GM23338 (cell line): ENCODE data around the gene BLOC1S6. TPM values are rescaled to one million over a fixed set of nuclear protein-coding genes. Genes with fewer than 3 reads are reported as not detected.
A peak's percentile ranks its signal among the peaks of the same experiment; 100 is the strongest.

Experiments
- ATAC-seq: fragments of 200-7000 bp; cut with Tn5 transposase; 3 replicates; pipeline ENCODE4 v1.9.1; 2020
- DNase-seq: peaks from one replicate; pipeline ENCODE4 v3.0.0-alpha.2; 2015; ENCODE audit warnings: low spot score
- H2AFZ ChIP-seq: fragments of 200-600 bp; sonication (generic); 2 replicates; pipeline ENCODE4 v1.8.0; 2016; ENCODE audit warnings: antibody characterized with exemption, mild to moderate bottlenecking, moderate library complexity
- H3F3A ChIP-seq: fragments of 200-600 bp; sonication (generic); replicated peaks from 2 replicates; pipeline ENCODE4 v1.8.0; 2017; ENCODE audit warnings: antibody characterized with exemption, mixed run types, low read depth
- H3K27ac ChIP-seq: fragments of 200-600 bp; sonication (generic); 2 replicates; pipeline ENCODE4 v1.6.1; 2016; ENCODE audit warnings: low read depth
- H3K27me3 ChIP-seq: fragments of 200-600 bp; sonication (generic); 2 replicates; pipeline ENCODE4 v1.8.0; 2016; ENCODE audit warnings: mild to moderate bottlenecking, mixed run types, moderate library complexity; ENCODE audit not compliant: insufficient read depth
- H3K36me3 ChIP-seq: fragments of 200-600 bp; sonication (generic); 2 replicates; pipeline ENCODE4 v1.8.0; 2016; ENCODE audit warnings: mild to moderate bottlenecking; ENCODE audit not compliant: insufficient read depth
- H3K4me1 ChIP-seq: fragments of 200-600 bp; sonication (generic); 2 replicates; pipeline ENCODE4 v1.8.0; 2016; ENCODE audit warnings: mild to moderate bottlenecking, moderate library complexity; ENCODE audit not compliant: insufficient read depth
- H3K4me2 ChIP-seq: fragments of 200-600 bp; sonication (generic); 2 replicates; pipeline ENCODE4 v1.7.1; 2017; ENCODE audit warnings: mixed run types
- H3K4me3 ChIP-seq: fragments of 200-600 bp; sonication (generic); 2 replicates; pipeline ENCODE4 v1.6.1; 2016; ENCODE audit warnings: mixed run types
- H3K79me2 ChIP-seq: fragments of 200-600 bp; sonication (generic); replicated peaks from 2 replicates; pipeline ENCODE4 v1.8.0; 2017; ENCODE audit warnings: mild to moderate bottlenecking; ENCODE audit not compliant: insufficient read depth
- H3K9me2 ChIP-seq: fragments of 200-600 bp; sonication (generic); 2 replicates; pipeline ENCODE4 v1.8.0; 2017; ENCODE audit not compliant: insufficient read depth
- H4K20me1 ChIP-seq: fragments of 200-600 bp; sonication (generic); replicated peaks from 2 replicates; pipeline ENCODE4 v1.8.0; 2017; ENCODE audit warnings: mild to moderate bottlenecking; ENCODE audit not compliant: insufficient read depth
- H3K27ac Mint-ChIP-seq: 2 replicates; pipeline ENCODE4 v1.8.0; 2020; ENCODE audit warnings: inconsistent platforms, mild to moderate bottlenecking, moderate library complexity, mixed read lengths
- H3K27me3 Mint-ChIP-seq: 3 replicates; pipeline ENCODE4 v1.8.0; 2022; ENCODE audit warnings: low read depth, mild to moderate bottlenecking, moderate library complexity, mixed read lengths, inconsistent platforms; ENCODE audit not compliant: insufficient read depth, poor library complexity
- H3K36me3 Mint-ChIP-seq: 3 replicates; pipeline ENCODE4 v1.8.0; 2021; ENCODE audit warnings: low read depth, mild to moderate bottlenecking, inconsistent platforms, moderate library complexity, mixed read lengths
- H3K4me1 Mint-ChIP-seq: 3 replicates; pipeline ENCODE4 v1.8.0; 2020; ENCODE audit warnings: mild to moderate bottlenecking, inconsistent platforms, mixed read lengths
- H3K4me3 Mint-ChIP-seq: 3 replicates; pipeline ENCODE4 v1.8.0; 2021; ENCODE audit warnings: moderate library complexity, mild to moderate bottlenecking, inconsistent platforms, mixed read lengths
- H3K9me3 Mint-ChIP-seq: 3 replicates; pipeline ENCODE4 v1.8.0; 2020; ENCODE audit warnings: moderate library complexity, mild to moderate bottlenecking, inconsistent platforms, mixed read lengths
- CREB1 ChIP-seq: fragments of 250-450 bp; sonication (Bioruptor Pico); IDR thresholded peaks from 2 replicates; pipeline ENCODE4 v1.5.0; 2020; ENCODE audit warnings: low read depth, mild to moderate bottlenecking, moderate library complexity
- CTCF ChIP-seq, 2 experiments: fragments of 200-600 bp in 1 of 2; sonication (generic) in 1 of 2; conservative IDR thresholded peaks; 2 replicates each; pipeline versions ENCODE4 v1.5.1 to v1.6.1; 2016 to 2017; ENCODE audit warnings: antibody characterized with exemption in 2 of 2, low read depth in 2 of 2, mild to moderate bottlenecking in 2 of 2, moderate library complexity in 1 of 2
- EZH2 ChIP-seq: fragments of 200-600 bp; sonication (generic); IDR thresholded peaks from one replicate; pipeline ENCODE4 v1.8.0; 2017; ENCODE audit warnings: antibody characterized with exemption, mild to moderate bottlenecking, low read depth; ENCODE audit not compliant: unreplicated experiment
- JUNB ChIP-seq: IDR thresholded peaks from one replicate; pipeline ENCODE4 v1.6.1; 2016; ENCODE audit warnings: antibody characterized with exemption; ENCODE audit not compliant: unreplicated experiment
- NANOG ChIP-seq: IDR thresholded peaks from 2 replicates; pipeline ENCODE4 v1.6.1; 2016; ENCODE audit warnings: antibody characterized with exemption, borderline replicate concordance
- POLR2AphosphoS5 ChIP-seq: IDR thresholded peaks from 2 replicates; pipeline ENCODE4 v1.6.1; 2016; ENCODE audit warnings: antibody characterized with exemption, low read depth
- STAT1 ChIP-seq: IDR thresholded peaks from one replicate; pipeline ENCODE4 v1.6.1; 2016; ENCODE audit warnings: antibody characterized with exemption; ENCODE audit not compliant: unreplicated experiment
- ZNF114 ChIP-seq: fragments of 250-450 bp; sonication (Bioruptor Pico); IDR thresholded peaks from 2 replicates; pipeline ENCODE4 v1.5.0; 2020; ENCODE audit warnings: mild to moderate bottlenecking, moderate library complexity
- ZNF331 ChIP-seq: fragments of 250-450 bp; sonication (Bioruptor Pico); IDR thresholded peaks from 2 replicates; pipeline ENCODE4 v1.5.0; 2020; ENCODE audit warnings: low read depth, mild to moderate bottlenecking, moderate library complexity
- polyA plus RNA-seq: library from polyadenylated mRNA; unstranded; fragments of >200 nt; fragmentation: Nextera tagmentation; extraction: Ambion mirVana; gene quantifications from 2 replicates; pipeline ENCODE4 v1.2.1, GENCODE V29; 2016
- total RNA-seq: library from RNA; depleted of rRNA; stranded (reverse); fragments of >200 nt; shearing (Covaris generic); gene quantifications from 2 replicates; pipeline ENCODE4 v1.2.3, GENCODE V29; 2014
- TF ChIP-seq, protein P1 (sequence below): fragments of 250-450 bp; sonication (Bioruptor Pico); IDR thresholded peaks from 2 replicates; pipeline ENCODE4 v1.5.0; 2020; ENCODE audit warnings: mild to moderate bottlenecking, moderate library complexity
- TF ChIP-seq, protein P2 (sequence below): IDR thresholded peaks from 2 replicates; pipeline ENCODE4 v1.6.1; 2016; ENCODE audit warnings: antibody characterized with exemption

BLOC1S6 gene
- total and polyA plus RNA-seq, 2 experiments from 2014 or later, result 20.9 to 28.4 TPM

DNA sequence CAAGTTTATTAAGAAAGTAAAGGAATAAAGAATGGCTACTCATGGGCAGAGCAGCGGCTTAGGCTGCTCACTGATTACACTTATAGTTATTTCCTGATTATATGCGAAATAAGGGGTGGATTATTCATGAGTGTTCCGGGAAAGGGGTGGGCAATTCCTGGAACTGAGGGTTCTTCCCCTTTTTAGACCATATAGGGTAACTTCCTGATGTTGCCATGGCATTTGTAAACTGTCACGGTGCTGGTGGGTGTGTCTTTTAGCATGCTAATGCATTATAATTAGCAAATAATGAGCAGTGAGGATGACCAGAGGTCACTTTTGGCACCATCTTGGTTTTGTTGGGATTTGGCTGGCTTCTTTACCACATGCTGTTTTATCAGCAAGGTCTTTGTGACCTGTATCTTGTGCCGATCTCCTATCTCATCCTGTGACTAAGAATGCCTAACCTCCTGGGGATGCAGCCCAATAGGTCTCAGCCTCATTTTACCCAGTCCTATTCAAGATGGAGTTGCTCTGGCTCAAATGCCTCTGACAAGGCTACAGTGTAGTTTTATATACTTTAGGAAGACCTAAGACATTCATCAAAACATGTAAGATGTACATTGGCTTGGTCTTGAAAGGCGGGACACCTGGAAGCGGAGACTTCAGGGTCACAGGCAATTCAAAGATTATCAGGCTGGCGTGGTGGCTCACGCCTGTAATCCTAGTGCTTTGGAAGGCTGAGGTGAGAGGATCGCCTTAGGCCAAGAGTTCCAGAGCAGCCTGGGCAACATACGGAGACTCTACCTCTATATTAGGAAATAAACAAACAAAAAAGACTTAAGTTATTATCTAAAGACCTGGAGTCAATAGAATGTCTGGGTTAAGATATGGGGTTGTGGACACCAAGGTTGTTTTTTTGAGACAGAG, 3.2 kb upstream of the BLOC1S6 start (continued):
- no peak for TF ChIP-seq CTCF (conservative IDR thresholded peaks at IDR 0.05; ENCODE audit: low read depth in 2 of 2)
- TF ChIP-seq CREB1 (CRISPR knock-in tag), result no peak
- no peak for TF ChIP-seq POLR2AphosphoS5

DNA sequence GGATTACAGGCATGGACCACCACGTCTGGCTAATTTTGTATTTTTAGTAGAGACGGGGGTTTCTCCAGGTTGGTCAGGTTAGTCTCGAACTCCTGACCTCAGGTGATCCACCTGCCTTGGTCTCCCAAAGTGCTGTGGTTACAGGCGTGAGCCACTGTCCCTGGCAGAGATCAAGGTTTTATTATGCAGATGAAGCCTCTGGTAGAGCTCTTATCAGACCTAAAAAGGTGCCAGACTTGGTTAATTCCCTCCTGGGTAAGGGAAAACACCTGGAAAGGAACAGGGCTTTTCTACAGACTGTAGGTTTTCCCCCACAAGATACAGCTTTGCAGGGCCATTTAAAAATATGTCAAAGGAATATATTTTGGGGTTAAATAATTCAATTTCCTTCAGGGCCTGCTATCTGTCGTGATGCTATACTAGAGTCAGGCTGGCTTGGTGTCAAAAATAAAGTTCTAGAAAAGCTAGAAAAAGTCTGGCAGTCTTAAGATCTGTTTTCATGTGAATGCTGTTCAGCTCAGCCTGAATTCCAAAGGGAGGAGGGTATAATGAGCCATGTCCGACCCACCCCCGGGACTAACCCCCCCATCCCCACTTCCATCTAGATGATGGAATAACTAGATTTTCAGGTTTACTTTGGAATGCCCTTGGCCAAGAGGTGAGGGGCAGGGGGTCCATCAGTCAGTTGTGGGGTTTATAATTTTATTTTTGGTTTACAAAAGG, 1.9 kb upstream of the BLOC1S6 start:
- Mint-ChIP-seq H3K27me3 (peaks cover 12% of the 10 kb centered on the region), H3K9me3 (no peaks in the 10 kb centered on the region), H3K36me3 (no peaks in the 10 kb centered on the region), H3K4me1 (peaks cover 21% of the 10 kb centered on the region; the same call in 2 of the 3 replicates), H3K4me3 (peak overlapping the region; percentile 41; the same call in 2 of the 3 replicates), H3K27ac (no peak overlapping the region)
- DNase-seq (no peak), ATAC-seq (no peak)
- Histone ChIP-seq H3K4me1 (peaks cover 13% of the 10 kb centered on the region), H3K9me2 (no peaks in the 10 kb centered on the region), H3K27me3 (no peaks in the 10 kb centered on the region), H3F3A (peaks cover 3% of the 10 kb centered on the region; the same call in 1 of the 2 replicates), H4K20me1 (no peaks in the 10 kb centered on the region), H3K4me2 (peak overlapping the region; percentile 99; the same call in 1 of the 2 replicates), H3K36me3 (no peaks in the 10 kb centered on the region), H2AFZ (no peak overlapping the region), H3K4me3 (peak overlapping the region; percentile 98; the same call in 1 of the 2 replicates), H3K79me2 (peaks cover 26% of the 10 kb centered on the region), H3K27ac (no peak overlapping the region)
- no peak for TF ChIP-seq STAT1
- TF ChIP-seq ZNF331 (CRISPR knock-in tag), result no peak
- TF ChIP-seq, protein P1, sequence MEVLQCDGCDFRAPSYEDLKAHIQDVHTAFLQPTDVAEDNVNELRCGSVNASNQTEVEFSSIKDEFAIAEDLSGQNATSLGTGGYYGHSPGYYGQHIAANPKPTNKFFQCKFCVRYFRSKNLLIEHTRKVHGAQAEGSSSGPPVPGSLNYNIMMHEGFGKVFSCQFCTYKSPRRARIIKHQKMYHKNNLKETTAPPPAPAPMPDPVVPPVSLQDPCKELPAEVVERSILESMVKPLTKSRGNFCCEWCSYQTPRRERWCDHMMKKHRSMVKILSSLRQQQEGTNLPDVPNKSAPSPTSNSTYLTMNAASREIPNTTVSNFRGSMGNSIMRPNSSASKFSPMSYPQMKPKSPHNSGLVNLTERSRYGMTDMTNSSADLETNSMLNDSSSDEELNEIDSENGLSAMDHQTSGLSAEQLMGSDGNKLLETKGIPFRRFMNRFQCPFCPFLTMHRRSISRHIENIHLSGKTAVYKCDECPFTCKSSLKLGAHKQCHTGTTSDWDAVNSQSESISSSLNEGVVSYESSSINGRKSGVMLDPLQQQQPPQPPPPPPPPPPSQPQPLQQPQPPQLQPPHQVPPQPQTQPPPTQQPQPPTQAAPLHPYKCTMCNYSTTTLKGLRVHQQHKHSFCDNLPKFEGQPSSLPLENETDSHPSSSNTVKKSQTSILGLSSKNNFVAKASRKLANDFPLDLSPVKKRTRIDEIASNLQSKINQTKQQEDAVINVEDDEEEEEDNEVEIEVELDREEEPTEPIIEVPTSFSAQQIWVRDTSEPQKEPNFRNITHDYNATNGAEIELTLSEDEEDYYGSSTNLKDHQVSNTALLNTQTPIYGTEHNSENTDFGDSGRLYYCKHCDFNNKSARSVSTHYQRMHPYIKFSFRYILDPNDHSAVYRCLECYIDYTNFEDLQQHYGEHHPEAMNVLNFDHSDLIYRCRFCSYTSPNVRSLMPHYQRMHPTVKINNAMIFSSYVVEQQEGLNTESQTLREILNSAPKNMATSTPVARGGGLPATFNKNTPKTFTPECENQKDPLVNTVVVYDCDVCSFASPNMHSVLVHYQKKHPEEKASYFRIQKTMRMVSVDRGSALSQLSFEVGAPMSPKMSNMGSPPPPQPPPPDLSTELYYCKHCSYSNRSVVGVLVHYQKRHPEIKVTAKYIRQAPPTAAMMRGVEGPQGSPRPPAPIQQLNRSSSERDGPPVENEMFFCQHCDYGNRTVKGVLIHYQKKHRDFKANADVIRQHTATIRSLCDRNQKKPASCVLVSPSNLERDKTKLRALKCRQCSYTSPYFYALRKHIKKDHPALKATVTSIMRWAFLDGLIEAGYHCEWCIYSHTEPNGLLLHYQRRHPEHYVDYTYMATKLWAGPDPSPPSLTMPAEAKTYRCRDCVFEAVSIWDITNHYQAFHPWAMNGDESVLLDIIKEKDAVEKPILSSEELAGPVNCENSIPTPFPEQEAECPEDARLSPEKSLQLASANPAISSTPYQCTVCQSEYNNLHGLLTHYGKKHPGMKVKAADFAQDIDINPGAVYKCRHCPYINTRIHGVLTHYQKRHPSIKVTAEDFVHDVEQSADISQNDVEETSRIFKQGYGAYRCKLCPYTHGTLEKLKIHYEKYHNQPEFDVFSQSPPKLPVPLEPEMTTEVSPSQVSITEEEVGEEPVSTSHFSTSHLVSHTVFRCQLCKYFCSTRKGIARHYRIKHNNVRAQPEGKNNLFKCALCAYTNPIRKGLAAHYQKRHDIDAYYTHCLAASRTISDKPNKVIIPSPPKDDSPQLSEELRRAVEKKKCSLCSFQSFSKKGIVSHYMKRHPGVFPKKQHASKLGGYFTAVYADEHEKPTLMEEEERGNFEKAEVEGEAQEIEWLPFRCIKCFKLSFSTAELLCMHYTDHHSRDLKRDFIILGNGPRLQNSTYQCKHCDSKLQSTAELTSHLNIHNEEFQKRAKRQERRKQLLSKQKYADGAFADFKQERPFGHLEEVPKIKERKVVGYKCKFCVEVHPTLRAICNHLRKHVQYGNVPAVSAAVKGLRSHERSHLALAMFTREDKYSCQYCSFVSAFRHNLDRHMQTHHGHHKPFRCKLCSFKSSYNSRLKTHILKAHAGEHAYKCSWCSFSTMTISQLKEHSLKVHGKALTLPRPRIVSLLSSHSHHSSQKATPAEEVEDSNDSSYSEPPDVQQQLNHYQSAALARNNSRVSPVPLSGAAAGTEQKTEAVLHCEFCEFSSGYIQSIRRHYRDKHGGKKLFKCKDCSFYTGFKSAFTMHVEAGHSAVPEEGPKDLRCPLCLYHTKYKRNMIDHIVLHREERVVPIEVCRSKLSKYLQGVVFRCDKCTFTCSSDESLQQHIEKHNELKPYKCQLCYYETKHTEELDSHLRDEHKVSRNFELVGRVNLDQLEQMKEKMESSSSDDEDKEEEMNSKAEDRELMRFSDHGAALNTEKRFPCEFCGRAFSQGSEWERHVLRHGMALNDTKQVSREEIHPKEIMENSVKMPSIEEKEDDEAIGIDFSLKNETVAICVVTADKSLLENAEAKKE (CRISPR knock-in tag), result no peak
- no peak for TF ChIP-seq EZH2
- no peak for TF ChIP-seq POLR2AphosphoS5
- no peak for TF ChIP-seq JUNB
- TF ChIP-seq CREB1 (CRISPR knock-in tag), result no peak
- TF ChIP-seq, protein P2, sequence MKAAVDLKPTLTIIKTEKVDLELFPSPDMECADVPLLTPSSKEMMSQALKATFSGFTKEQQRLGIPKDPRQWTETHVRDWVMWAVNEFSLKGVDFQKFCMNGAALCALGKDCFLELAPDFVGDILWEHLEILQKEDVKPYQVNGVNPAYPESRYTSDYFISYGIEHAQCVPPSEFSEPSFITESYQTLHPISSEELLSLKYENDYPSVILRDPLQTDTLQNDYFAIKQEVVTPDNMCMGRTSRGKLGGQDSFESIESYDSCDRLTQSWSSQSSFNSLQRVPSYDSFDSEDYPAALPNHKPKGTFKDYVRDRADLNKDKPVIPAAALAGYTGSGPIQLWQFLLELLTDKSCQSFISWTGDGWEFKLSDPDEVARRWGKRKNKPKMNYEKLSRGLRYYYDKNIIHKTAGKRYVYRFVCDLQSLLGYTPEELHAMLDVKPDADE, result no peak
- TF ChIP-seq ZNF114 (CRISPR knock-in tag), result no peak
- TF ChIP-seq NANOG, result no peak
- TF ChIP-seq CTCF (conservative IDR thresholded peaks at IDR 0.05; ENCODE audit: low read depth in 2 of 2), result no peak
